ENCODE measurements around the gene DXO.
"Not testable (repeated sequence)": the region's sequence is repeated elsewhere in the genome, so short reads cannot be mapped to it uniquely, and the experiment has no call there.

DXO gene

GRCh38 chr6:31940256-31940664, 31.7 kb downstream of the DXO start:
- Histone ChIP-seq H3K36me3 (ENCODE audit: insufficient read depth, low read length) (no peaks in the 10 kb centered on the region), H3K4me1 (ENCODE audit: insufficient read depth, low read length) (peaks cover 6% of the 10 kb centered on the region; the same call in 1 of the 2 replicates), H3K9ac (ENCODE audit: low read depth, low read length) (no peak overlapping the region), H3K9me3 (ENCODE audit: control insufficient read depth, insufficient read depth, low read length) (no peaks in the 10 kb centered on the region)

GRCh38 chr6:31935823-31936222, 36.1 kb downstream of the DXO start:
- peaks cover 6% of the 10 kb centered on the region; the same call in 1 of the 2 replicates for H3K4me1 ChIP-seq (ENCODE audit: insufficient read depth, low read length)
- no peaks in the 10 kb centered on the region for H3K9me3 ChIP-seq (ENCODE audit: control insufficient read depth, insufficient read depth, low read length)
- H3K36me3 ChIP-seq (ENCODE audit: insufficient read depth, low read length): no peaks in the 10 kb centered on the region
- H3K9ac ChIP-seq (ENCODE audit: low read depth, low read length): no peak overlapping the region

- Histone ChIP-seq H3K9me3 (ENCODE audit: control insufficient read depth, insufficient read depth, low read length) (no peaks in the 10 kb centered on the region), H3K4me1 (ENCODE audit: insufficient read depth, low read length) (no peaks in the 10 kb centered on the region), H3K36me3 (ENCODE audit: insufficient read depth, low read length) (no peaks in the 10 kb centered on the region), H3K9ac (ENCODE audit: low read depth, low read length) (no peak overlapping the region)
Measured at GRCh38 chr6:31935021-31935420, 36.9 kb downstream of the DXO start.

- H3K9me3 ChIP-seq (ENCODE audit: control insufficient read depth, insufficient read depth, low read length): no peaks in the 10 kb centered on the region
- no peaks in the 10 kb centered on the region for H3K4me1 ChIP-seq (ENCODE audit: insufficient read depth, low read length)
- H3K9ac ChIP-seq (ENCODE audit: low read depth, low read length): no peak overlapping the region
- no peaks in the 10 kb centered on the region for H3K36me3 ChIP-seq (ENCODE audit: insufficient read depth, low read length)
Measured at GRCh38 chr6:31933537-31933936, 38.4 kb downstream of the DXO start.

DNA sequence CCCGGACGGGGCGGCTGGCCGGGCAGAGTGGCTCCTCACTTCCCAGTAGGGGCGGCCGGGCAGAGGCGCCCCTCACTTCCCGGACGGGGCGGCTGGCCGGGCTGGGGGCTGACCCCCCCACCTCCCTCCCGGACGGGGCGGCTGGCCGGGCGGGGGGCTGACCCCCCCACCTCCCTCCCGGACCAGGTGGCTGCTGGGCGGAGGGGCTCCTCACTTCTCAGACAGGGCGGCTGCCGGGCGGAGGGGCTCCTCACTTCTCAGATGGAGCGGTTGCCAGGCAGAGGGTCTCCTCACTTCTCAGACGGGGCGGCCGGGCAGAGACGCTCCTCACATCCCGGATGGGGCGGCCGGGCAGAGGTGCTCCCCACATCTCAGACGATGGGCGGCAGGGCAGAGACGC, 39.8 kb downstream of the DXO start:
- H3K9ac ChIP-seq (ENCODE audit: low read depth, low read length); H3K9me3 ChIP-seq (ENCODE audit: control insufficient read depth, insufficient read depth, low read length); H3K4me1 ChIP-seq (ENCODE audit: insufficient read depth, low read length); H3K36me3 ChIP-seq (ENCODE audit: insufficient read depth, low read length): not testable (repeated sequence)

- Histone ChIP-seq H3K36me3 (ENCODE audit: insufficient read depth, low read length) (no peaks in the 10 kb centered on the region), H3K9ac (ENCODE audit: low read depth, low read length) (no peak overlapping the region), H3K4me1 (ENCODE audit: insufficient read depth, low read length) (no peaks in the 10 kb centered on the region), H3K9me3 (ENCODE audit: control insufficient read depth, insufficient read depth, low read length) (no peaks in the 10 kb centered on the region)
Measured at GRCh38 chr6:31930962-31931361, 41.0 kb downstream of the DXO start.

- Histone ChIP-seq H3K4me1 (ENCODE audit: insufficient read depth, low read length) (no peaks in the 10 kb centered on the region), H3K36me3 (ENCODE audit: insufficient read depth, low read length) (no peaks in the 10 kb centered on the region), H3K9me3 (ENCODE audit: control insufficient read depth, insufficient read depth, low read length) (no peaks in the 10 kb centered on the region), H3K9ac (ENCODE audit: low read depth, low read length) (no peak overlapping the region)
Measured at GRCh38 chr6:31928672-31928939, 43.3 kb downstream of the DXO start.

GRCh38 chr6:31927863-31928671, 43.9 kb downstream of the DXO start:
- H3K9me3 ChIP-seq (ENCODE audit: control insufficient read depth, insufficient read depth, low read length): no peaks in the 10 kb centered on the region
- H3K9ac ChIP-seq (ENCODE audit: low read depth, low read length): no peak overlapping the region
- H3K36me3 ChIP-seq (ENCODE audit: insufficient read depth, low read length): no peaks in the 10 kb centered on the region
- H3K4me1 ChIP-seq (ENCODE audit: insufficient read depth, low read length): no peaks in the 10 kb centered on the region

DNA sequence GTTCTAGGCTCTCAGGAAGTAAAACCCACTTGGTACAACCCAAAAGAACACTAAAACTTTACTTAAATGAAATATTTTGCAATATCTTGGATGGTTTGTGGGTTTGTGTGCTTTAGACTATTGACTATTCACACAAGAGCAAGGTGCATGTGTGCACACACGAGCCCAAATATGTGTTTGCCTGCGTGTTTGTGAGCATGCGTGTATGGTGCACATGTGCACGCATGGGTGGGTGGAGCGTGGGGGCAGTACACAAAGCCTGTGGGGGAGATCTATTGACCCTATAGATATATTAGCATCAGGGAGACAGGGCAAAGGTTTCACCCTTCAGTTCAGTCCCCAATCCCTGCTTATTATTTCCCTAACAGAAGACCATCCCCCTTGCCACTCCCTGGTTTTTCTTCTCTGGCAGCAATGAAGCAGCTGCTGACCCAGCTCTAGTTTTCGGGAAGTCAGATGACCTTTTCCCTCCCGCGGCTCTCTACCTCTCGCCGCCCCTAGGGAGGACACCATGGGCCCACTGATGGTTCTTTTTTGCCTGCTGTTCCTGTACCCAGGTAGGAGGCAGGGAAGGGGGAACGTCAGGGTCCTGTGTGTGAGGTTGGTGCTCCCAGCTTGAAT, 44.6 kb downstream of the DXO start, which contains the start of gene C2:
Gene C2, plus strand, starts transcription at position 476 of the 621 bp plus-strand sequence. Its CDS starts 36 bp downstream, at position 512.
- H3K9me3 ChIP-seq (ENCODE audit: control insufficient read depth, insufficient read depth, low read length): no peaks in the 10 kb centered on the region
- H3K36me3 ChIP-seq (ENCODE audit: insufficient read depth, low read length): no peaks in the 10 kb centered on the region
- no peak within 1 kb of the TSS for H3K9ac ChIP-seq (ENCODE audit: low read depth, low read length)
- H3K4me1 ChIP-seq (ENCODE audit: insufficient read depth, low read length): no peaks in the 10 kb centered on the region

DNA sequence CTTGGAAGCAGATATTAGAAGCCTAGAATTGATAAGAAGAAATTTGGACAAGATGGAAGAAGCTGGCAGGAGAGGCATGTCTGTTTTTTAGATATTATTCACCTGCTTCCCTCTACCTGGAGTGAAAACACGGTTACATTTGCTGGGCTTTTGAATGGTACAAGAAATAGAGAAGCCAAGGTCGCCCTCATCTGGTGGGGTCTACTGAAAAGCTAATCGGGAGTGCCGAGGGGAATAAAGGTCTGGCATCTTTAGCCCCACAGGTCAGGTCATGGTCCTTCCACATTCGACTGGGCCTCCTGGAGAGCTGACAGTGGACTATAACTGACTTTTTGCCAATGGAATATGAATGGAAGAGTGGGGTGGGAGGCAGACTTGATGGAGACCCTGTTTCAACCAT, 49.0 kb downstream of the DXO start:
- Histone ChIP-seq H3K9ac (ENCODE audit: low read depth, low read length) (no peak overlapping the region), H3K9me3 (ENCODE audit: control insufficient read depth, insufficient read depth, low read length) (no peaks in the 10 kb centered on the region), H3K4me1 (ENCODE audit: insufficient read depth, low read length) (no peaks in the 10 kb centered on the region), H3K36me3 (ENCODE audit: insufficient read depth, low read length) (no peaks in the 10 kb centered on the region)

DNA sequence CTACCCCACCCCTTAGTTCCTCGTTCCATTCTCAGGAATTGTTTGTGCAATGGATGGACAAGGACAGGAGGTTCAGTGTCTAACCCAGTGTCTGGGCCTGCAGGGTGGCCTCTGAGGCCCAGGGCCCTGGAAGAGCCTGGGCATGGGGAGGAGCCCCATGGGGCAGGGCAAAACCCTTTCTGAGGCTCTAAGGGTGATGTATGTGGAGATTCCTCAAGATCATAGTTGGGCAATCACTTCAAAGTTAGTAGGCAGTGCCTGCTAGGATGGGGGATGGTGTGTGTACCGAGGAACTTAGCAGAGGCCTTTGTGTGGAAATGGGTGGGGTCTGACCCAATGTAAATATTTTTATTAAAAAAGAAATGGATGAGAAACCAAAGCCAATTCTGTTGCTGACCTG, 51.1 kb downstream of the DXO start:
- Histone ChIP-seq H3K9me3 (ENCODE audit: control insufficient read depth, insufficient read depth, low read length) (no peaks in the 10 kb centered on the region), H3K9ac (ENCODE audit: low read depth, low read length) (no peak overlapping the region)

More for the DNA sequence above, 51.1 kb downstream of the DXO start:
- Histone ChIP-seq H3K4me1 (ENCODE audit: insufficient read depth, low read length) (no peaks in the 10 kb centered on the region), H3K36me3 (ENCODE audit: insufficient read depth, low read length) (no peaks in the 10 kb centered on the region)
